H1 (cell line): Measurements from ENCODE around the gene PCNP.

ENCODE experiments used
- ATF3 ChIP-seq: IDR thresholded peaks from 2 replicates; pipeline ENCODE4 v1.6.1; 2011; ENCODE audit warnings: low read depth, mild to moderate bottlenecking, low read length; ENCODE audit not compliant: insufficient read depth
- CHD2 ChIP-seq: IDR thresholded peaks from 2 replicates; pipeline ENCODE4 v1.6.1; 2012; ENCODE audit warnings: low read length, improper control_type of control experiment
- CHD7 ChIP-seq: fragments of 300-600 bp; sonication (generic); IDR thresholded peaks from 2 replicates; pipeline ENCODE4 v1.7.1; 2012; ENCODE audit warnings: low read length, moderate library complexity, mild to moderate bottlenecking, inconsistent platforms; ENCODE audit not compliant: insufficient replicate concordance
- CTCF ChIP-seq, 3 experiments: IDR thresholded peaks; 1 replicate in 2 of 3; 2 replicates in 1 of 3; pipeline versions ENCODE4 v1.5.1 to v1.6.1; 2011; ENCODE audit warnings: low read length in 3 of 3, mild to moderate bottlenecking in 3 of 3, inconsistent platforms in 2 of 3, low read depth in 1 of 3, moderate library complexity in 1 of 3; ENCODE audit not compliant: insufficient read depth in 1 of 3; ENCODE audit errors: control extremely low read depth in 1 of 3
- EP300 ChIP-seq, 2 experiments: IDR thresholded peaks; 1 replicate in 1 of 2; 2 replicates in 1 of 2; pipeline ENCODE4 v1.6.1; 2011 to 2012; ENCODE audit warnings: low read depth in 2 of 2, low read length in 2 of 2, mild to moderate bottlenecking in 2 of 2, borderline replicate concordance in 1 of 2, inconsistent platforms in 1 of 2, moderate library complexity in 1 of 2
- EZH2 ChIP-seq: fragments of 200-600 bp; sonication (generic); IDR thresholded peaks from 2 replicates; pipeline ENCODE4 v1.7.1; 2012; ENCODE audit warnings: low read depth, mild to moderate bottlenecking, moderate library complexity, low read length, inconsistent platforms; ENCODE audit not compliant: severe bottlenecking
- NRF1 ChIP-seq: IDR thresholded peaks from 2 replicates; pipeline ENCODE4 v1.6.1; 2011; ENCODE audit warnings: mild to moderate bottlenecking, low read depth, low read length, improper control_type of control experiment
- POLR2A ChIP-seq, 2 experiments: IDR thresholded peaks; 1 replicate in 1 of 2; 2 replicates in 1 of 2; pipeline ENCODE4 v1.6.1; 2011; ENCODE audit warnings: low read depth in 2 of 2, low read length in 2 of 2, mild to moderate bottlenecking in 2 of 2; ENCODE audit errors: control extremely low read depth in 1 of 2
- POLR2AphosphoS5 ChIP-seq: IDR thresholded peaks from 2 replicates; pipeline ENCODE4 v1.6.1; 2011; ENCODE audit warnings: low read depth, low read length
- SIN3A ChIP-seq, 2 experiments: IDR thresholded peaks in 1 of 2; conservative IDR thresholded peaks in 1 of 2; 2 replicates each; pipeline ENCODE4 v1.6.1; 2011 to 2012; ENCODE audit warnings: low read length in 2 of 2, improper control_type of control experiment in 1 of 2, low read depth in 1 of 2, mild to moderate bottlenecking in 1 of 2
- SUZ12 ChIP-seq: fragments of 200-600 bp; sonication (generic); IDR thresholded peaks from 2 replicates; pipeline ENCODE4 v1.6.1; 2012; ENCODE audit warnings: mild to moderate bottlenecking, inconsistent platforms, low read length, moderate library complexity, mixed read lengths
- TAF1 ChIP-seq: IDR thresholded peaks from 2 replicates; pipeline ENCODE4 v1.6.1; 2011; ENCODE audit warnings: mild to moderate bottlenecking, low read depth, low read length
- TCF12 ChIP-seq: IDR thresholded peaks from 2 replicates; pipeline ENCODE4 v1.6.1; 2011; ENCODE audit warnings: low read depth, mild to moderate bottlenecking, low read length
- USF2 ChIP-seq: IDR thresholded peaks from 2 replicates; pipeline ENCODE4 v1.6.1; 2011; ENCODE audit warnings: low read length, improper control_type of control experiment

GRCh38 chr3:101638261-101638745 is 64.3 kb downstream of the PCNP start:
- TF ChIP-seq TCF12: no peak
- TF ChIP-seq CHD7: no peak
- TF ChIP-seq CHD2: no peak
- no peak for TF ChIP-seq CTCF (IDR thresholded peaks at IDR 0.05; ENCODE audit: control extremely low read depth in 1 of 3, insufficient read depth in 1 of 3, low read depth in 1 of 3, low read length in 3 of 3)
- TF ChIP-seq ATF3: no peak
- TF ChIP-seq POLR2A (IDR thresholded peaks at IDR 0.05; ENCODE audit: control extremely low read depth in 1 of 2, low read depth in 2 of 2, low read length in 2 of 2): no peak
- no peak for TF ChIP-seq EZH2
- no peak for TF ChIP-seq EP300 (IDR thresholded peaks at IDR 0.05; ENCODE audit: borderline replicate concordance in 1 of 2, low read depth in 2 of 2, low read length in 2 of 2)
- TF ChIP-seq POLR2AphosphoS5: no peak
- no peak for TF ChIP-seq SUZ12
- TF ChIP-seq USF2: no peak
- no peak for TF ChIP-seq TAF1
- TF ChIP-seq NRF1: no peak
- no peak for TF ChIP-seq SIN3A (conservative IDR thresholded peaks at IDR 0.05 in 1 of 2, IDR thresholded peaks at IDR 0.05 in 1 of 2; ENCODE audit: low read depth in 1 of 2, low read length in 2 of 2)
